ENCODE measurements around the gene FABP1.

FABP1 gene

GRCh38 chr2:88085099-88085498 is 42.8 kb downstream of the FABP1 start:
- H3K4me3 ChIP-seq (ENCODE audit: low read depth, low read length) = no peak overlapping the region

GRCh38 chr2:88082781-88083180 is 45.1 kb downstream of the FABP1 start:
- H3K4me3 ChIP-seq (ENCODE audit: low read depth, low read length) = no peak overlapping the region

GRCh38 chr2:88081924-88082608 is 45.8 kb downstream of the FABP1 start:
- no peak overlapping the region for H3K4me3 ChIP-seq (ENCODE audit: low read depth, low read length)

GRCh38 chr2:88080545-88080944 is 47.3 kb downstream of the FABP1 start:
- H3K4me3 ChIP-seq (ENCODE audit: low read depth, low read length) = no peak overlapping the region

GRCh38 chr2:88078643-88079172 is 49.2 kb downstream of the FABP1 start:
- H3K4me3 ChIP-seq (ENCODE audit: low read depth, low read length) = no peak overlapping the region

GRCh38 chr2:88077080-88077479 is 50.8 kb downstream of the FABP1 start:
- no peak overlapping the region for H3K4me3 ChIP-seq (ENCODE audit: low read depth, low read length)

GRCh38 chr2:88074854-88075292 is 53.0 kb downstream of the FABP1 start:
- H3K4me3 ChIP-seq (ENCODE audit: low read depth, low read length) = no peak overlapping the region

GRCh38 chr2:88074150-88074549 is 53.7 kb downstream of the FABP1 start:
- no peak overlapping the region for H3K4me3 ChIP-seq (ENCODE audit: low read depth, low read length)

Data from iPS-11a (cell line).